Loucy (cell line): Measurements from ENCODE around the gene TRAF3.

ENCODE experiments used
- CTCF ChIP-seq: fragments of 200-600 bp; sonication (generic); conservative IDR thresholded peaks from 2 replicates; pipeline ENCODE4 v1.5.1; 2014; ENCODE audit warnings: mild to moderate bottlenecking, antibody characterized with exemption, low read length
- EZH2phosphoT487 ChIP-seq: fragments of 200-600 bp; IDR thresholded peaks from 2 replicates; pipeline ENCODE4 v1.6.1; 2018; ENCODE audit warnings: antibody characterized with exemption, mild to moderate bottlenecking, moderate library complexity, borderline replicate concordance

GRCh38 chr14:102906616-102907302, 129.5 kb downstream of the TRAF3 start:
- no peak for TF ChIP-seq CTCF
- no peak for TF ChIP-seq EZH2phosphoT487
